Measurements from ENCODE around the gene NR2E1.

NR2E1 gene

GRCh38 chr6:108186226-108186625, 20.4 kb downstream of the NR2E1 start:
- Histone ChIP-seq H4K20me1 (ENCODE audit: control insufficient read depth, insufficient read depth, low read depth, low read length) (no peaks in the 10 kb centered on the region), H3K4me3 (ENCODE audit: low read length) (no peak overlapping the region), H3K4me1 (ENCODE audit: control insufficient read depth, low read length) (no peaks in the 10 kb centered on the region), H3K9me2 (replicated peaks; ENCODE audit: control insufficient read depth, low read length) (no peaks in the 10 kb centered on the region), H3K4me2 (ENCODE audit: low read length) (no peak overlapping the region), H3K27ac (ENCODE audit: low read depth, low read length) (no peak overlapping the region), H3K27me3 (ENCODE audit: control insufficient read depth, low read length) (peaks cover 21% of the 10 kb centered on the region), H3K9me3 (ENCODE audit: control insufficient read depth, insufficient read depth, low read length) (no peaks in the 10 kb centered on the region), H3K36me3 (ENCODE audit: control insufficient read depth, low read length) (no peaks in the 10 kb centered on the region), H3F3A (ENCODE audit: control insufficient read depth, insufficient read depth) (no peaks in the 10 kb centered on the region), H3K79me2 (ENCODE audit: control insufficient read depth, low read length) (no peaks in the 10 kb centered on the region)
- TF ChIP-seq CTCF (IDR thresholded peaks at IDR 0.05; ENCODE audit: low read depth, low read length, poor library complexity, severe bottlenecking) (no peak), EZH2phosphoT487 (IDR thresholded peaks at IDR 0.05; ENCODE audit: borderline replicate concordance, low read length) (no peak)

- H3K9me3 ChIP-seq (ENCODE audit: control insufficient read depth, insufficient read depth, low read length), result no peaks in the 10 kb centered on the region
- H3K79me2 ChIP-seq (ENCODE audit: control insufficient read depth, low read length), result no peaks in the 10 kb centered on the region
- H3K27ac ChIP-seq (ENCODE audit: low read depth, low read length), result no peak overlapping the region
- H3K36me3 ChIP-seq (ENCODE audit: control insufficient read depth, low read length), result no peaks in the 10 kb centered on the region
- no peaks in the 10 kb centered on the region for H4K20me1 ChIP-seq (ENCODE audit: control insufficient read depth, insufficient read depth, low read depth, low read length)
- no peaks in the 10 kb centered on the region for H3K4me1 ChIP-seq (ENCODE audit: control insufficient read depth, low read length)
- no peaks in the 10 kb centered on the region for H3K9me2 ChIP-seq (replicated peaks; ENCODE audit: control insufficient read depth, low read length)
- no peaks in the 10 kb centered on the region for H3F3A ChIP-seq (ENCODE audit: control insufficient read depth, insufficient read depth)
- H3K4me3 ChIP-seq (ENCODE audit: low read length), result no peak overlapping the region
- TF ChIP-seq EZH2phosphoT487 (IDR thresholded peaks at IDR 0.05; ENCODE audit: borderline replicate concordance, low read length) (no peak), CTCF (IDR thresholded peaks at IDR 0.05; ENCODE audit: low read depth, low read length, poor library complexity, severe bottlenecking) (no peak)
- H3K4me2 ChIP-seq (ENCODE audit: low read length), result no peak overlapping the region
- peaks cover 21% of the 10 kb centered on the region for H3K27me3 ChIP-seq (ENCODE audit: control insufficient read depth, low read length)
Observed at GRCh38 chr6:108187519-108187918, 21.7 kb downstream of the NR2E1 start.

- peaks cover 11% of the 10 kb centered on the region for H3K27me3 ChIP-seq (ENCODE audit: control insufficient read depth, low read length)
- H3K79me2 ChIP-seq (ENCODE audit: control insufficient read depth, low read length), result no peaks in the 10 kb centered on the region
- H3K4me3 ChIP-seq (ENCODE audit: low read length), result no peak overlapping the region
- H3K9me3 ChIP-seq (ENCODE audit: control insufficient read depth, insufficient read depth, low read length), result no peaks in the 10 kb centered on the region
- no peaks in the 10 kb centered on the region for H4K20me1 ChIP-seq (ENCODE audit: control insufficient read depth, insufficient read depth, low read depth, low read length)
- no peak overlapping the region for H3K4me2 ChIP-seq (ENCODE audit: low read length)
- no peak for TF ChIP-seq EZH2phosphoT487 (IDR thresholded peaks at IDR 0.05; ENCODE audit: borderline replicate concordance, low read length)
- no peaks in the 10 kb centered on the region for H3K4me1 ChIP-seq (ENCODE audit: control insufficient read depth, low read length)
- H3K9me2 ChIP-seq (replicated peaks; ENCODE audit: control insufficient read depth, low read length), result no peaks in the 10 kb centered on the region
- H3F3A ChIP-seq (ENCODE audit: control insufficient read depth, insufficient read depth), result no peaks in the 10 kb centered on the region
- H3K36me3 ChIP-seq (ENCODE audit: control insufficient read depth, low read length), result no peaks in the 10 kb centered on the region
- H3K27ac ChIP-seq (ENCODE audit: low read depth, low read length), result no peak overlapping the region
Observed at GRCh38 chr6:108193131-108193530, 27.3 kb downstream of the NR2E1 start.

GRCh38 chr6:108193835-108194234, 28.0 kb downstream of the NR2E1 start:
- no peak overlapping the region for H3K27ac ChIP-seq (ENCODE audit: low read depth, low read length)
- H3K4me3 ChIP-seq (ENCODE audit: low read length), result no peak overlapping the region
- H3K79me2 ChIP-seq (ENCODE audit: control insufficient read depth, low read length), result no peaks in the 10 kb centered on the region
- H3K9me2 ChIP-seq (replicated peaks; ENCODE audit: control insufficient read depth, low read length), result no peaks in the 10 kb centered on the region
- H3K27me3 ChIP-seq (ENCODE audit: control insufficient read depth, low read length), result peaks cover 10% of the 10 kb centered on the region
- H3K4me2 ChIP-seq (ENCODE audit: low read length), result no peak overlapping the region
- no peaks in the 10 kb centered on the region for H3F3A ChIP-seq (ENCODE audit: control insufficient read depth, insufficient read depth)
- no peaks in the 10 kb centered on the region for H3K4me1 ChIP-seq (ENCODE audit: control insufficient read depth, low read length)
- H4K20me1 ChIP-seq (ENCODE audit: control insufficient read depth, insufficient read depth, low read depth, low read length), result no peaks in the 10 kb centered on the region
- no peaks in the 10 kb centered on the region for H3K36me3 ChIP-seq (ENCODE audit: control insufficient read depth, low read length)
- H3K9me3 ChIP-seq (ENCODE audit: control insufficient read depth, insufficient read depth, low read length), result no peaks in the 10 kb centered on the region
- no peak for TF ChIP-seq CTCF (IDR thresholded peaks at IDR 0.05; ENCODE audit: low read depth, low read length, poor library complexity, severe bottlenecking)
- no peak for TF ChIP-seq EZH2phosphoT487 (IDR thresholded peaks at IDR 0.05; ENCODE audit: borderline replicate concordance, low read length)
